Activated effector memory CD4-positive, alpha-beta T cell treated with Interleukin-2 at 50 U/mL for 16 hours (primary cell): Measurements from ENCODE around the gene SNX20.

Experiments
- DNase-seq: peaks from one replicate; pipeline ENCODE4 v3.0.0-alpha.2; 2020

The SNX20 gene, protein sequence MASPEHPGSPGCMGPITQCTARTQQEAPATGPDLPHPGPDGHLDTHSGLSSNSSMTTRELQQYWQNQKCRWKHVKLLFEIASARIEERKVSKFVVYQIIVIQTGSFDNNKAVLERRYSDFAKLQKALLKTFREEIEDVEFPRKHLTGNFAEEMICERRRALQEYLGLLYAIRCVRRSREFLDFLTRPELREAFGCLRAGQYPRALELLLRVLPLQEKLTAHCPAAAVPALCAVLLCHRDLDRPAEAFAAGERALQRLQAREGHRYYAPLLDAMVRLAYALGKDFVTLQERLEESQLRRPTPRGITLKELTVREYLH

DNA sequence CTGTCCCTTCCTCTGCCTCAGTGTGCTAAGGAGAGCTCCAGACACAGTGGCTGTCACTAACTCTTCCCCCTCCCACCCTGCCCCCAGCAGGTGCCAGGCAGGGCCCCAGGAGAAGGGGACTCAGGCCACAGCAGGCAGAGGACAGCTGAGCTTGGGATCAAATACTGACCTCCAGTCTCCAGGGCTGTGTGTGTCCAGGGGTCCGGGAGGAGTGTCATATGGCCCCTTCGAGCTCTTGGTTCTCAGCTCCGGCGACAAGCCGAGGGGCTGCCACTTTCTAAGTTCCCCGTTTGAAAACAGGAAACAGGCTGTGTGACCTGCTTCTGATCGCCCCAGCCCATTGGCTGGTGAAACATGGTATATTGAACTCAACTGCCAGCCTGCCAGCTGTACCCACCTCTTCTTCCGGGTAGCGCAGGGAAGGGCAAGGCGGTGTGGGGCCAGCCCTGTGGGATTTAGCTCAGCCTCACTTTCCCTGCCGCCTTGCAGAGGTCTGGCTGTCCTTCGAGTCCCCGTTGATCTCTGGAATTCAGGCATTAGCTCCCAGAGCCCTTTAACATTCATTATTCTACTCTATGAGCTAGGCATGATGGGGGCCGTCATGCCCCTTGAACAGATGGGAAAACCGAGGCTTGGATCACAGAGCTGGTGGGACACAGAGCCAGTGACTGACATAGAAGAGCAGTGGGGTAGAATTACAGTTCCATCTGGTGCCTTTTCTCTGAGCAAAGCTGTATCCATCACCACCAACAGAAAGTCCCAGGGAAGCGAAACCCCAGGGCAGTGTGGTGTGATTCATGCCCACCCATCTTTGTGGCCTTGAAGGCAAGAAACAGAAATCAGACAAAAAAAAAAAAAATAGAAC lies at the start of gene SNX20:
SNX20 (minus strand) TSS at position 292 of the 865 bp plus-strand sequence. CDS start 3,786 bp downstream, outside the sequence.
- peak; percentile 65 for DNase-seq

DNA sequence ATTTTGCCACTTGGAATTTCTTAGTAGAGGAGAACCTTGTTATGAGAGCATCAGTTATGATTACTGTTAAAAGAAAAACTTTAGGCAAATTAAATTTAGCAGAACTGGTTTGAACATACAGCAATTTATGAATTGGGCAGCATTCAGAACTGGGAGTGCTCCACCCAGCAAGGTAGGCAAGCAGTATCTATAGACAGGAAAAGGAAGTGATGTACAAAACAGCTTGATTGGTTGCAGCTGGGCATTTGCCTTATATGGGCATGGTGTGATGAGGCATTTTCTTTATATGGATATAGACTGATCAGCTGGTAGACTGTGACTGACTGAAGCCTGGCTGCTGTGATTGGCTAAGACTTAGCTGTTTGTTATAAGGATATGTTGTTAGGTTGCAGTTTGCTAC lies 43.2 kb upstream of the SNX20 start:
- DNase-seq: no peak

DNA sequence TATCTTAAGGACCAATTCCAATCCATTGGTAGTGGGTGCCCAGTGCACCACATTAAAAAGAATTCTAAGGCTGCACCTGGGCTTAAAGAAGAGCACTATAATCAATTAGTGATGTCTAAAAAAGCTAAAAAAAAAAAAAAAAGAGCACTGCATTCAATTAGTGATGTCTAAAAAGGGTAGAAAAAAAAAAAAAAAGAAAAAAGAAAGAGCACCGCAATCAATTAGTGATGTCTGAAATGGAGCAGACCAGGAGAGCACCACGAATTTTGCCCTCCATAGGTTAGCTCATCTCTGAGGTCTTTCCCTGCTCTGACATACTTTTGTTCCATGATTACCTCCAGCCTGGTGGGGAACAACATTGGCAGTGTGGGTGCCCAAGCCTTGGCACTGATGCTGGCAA lies 41.8 kb upstream of the SNX20 start:
- DNase-seq: no peak

DNA sequence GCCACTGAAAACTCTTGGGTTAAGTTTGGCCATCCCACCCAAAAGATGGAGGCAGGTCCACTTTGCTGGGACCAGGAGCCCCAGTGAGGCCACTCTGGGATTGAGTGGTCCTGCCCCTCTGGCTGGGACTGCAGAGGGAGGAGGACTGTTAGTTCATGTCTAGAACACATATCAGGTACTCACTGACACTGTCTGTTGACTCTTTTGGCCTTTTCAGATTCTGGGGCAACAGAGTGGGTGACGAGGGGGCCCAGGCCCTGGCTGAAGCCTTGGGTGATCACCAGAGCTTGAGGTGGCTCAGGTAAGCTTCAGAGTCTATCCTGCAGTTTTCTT lies 41.3 kb upstream of the SNX20 start:
- no peak for DNase-seq

DNA sequence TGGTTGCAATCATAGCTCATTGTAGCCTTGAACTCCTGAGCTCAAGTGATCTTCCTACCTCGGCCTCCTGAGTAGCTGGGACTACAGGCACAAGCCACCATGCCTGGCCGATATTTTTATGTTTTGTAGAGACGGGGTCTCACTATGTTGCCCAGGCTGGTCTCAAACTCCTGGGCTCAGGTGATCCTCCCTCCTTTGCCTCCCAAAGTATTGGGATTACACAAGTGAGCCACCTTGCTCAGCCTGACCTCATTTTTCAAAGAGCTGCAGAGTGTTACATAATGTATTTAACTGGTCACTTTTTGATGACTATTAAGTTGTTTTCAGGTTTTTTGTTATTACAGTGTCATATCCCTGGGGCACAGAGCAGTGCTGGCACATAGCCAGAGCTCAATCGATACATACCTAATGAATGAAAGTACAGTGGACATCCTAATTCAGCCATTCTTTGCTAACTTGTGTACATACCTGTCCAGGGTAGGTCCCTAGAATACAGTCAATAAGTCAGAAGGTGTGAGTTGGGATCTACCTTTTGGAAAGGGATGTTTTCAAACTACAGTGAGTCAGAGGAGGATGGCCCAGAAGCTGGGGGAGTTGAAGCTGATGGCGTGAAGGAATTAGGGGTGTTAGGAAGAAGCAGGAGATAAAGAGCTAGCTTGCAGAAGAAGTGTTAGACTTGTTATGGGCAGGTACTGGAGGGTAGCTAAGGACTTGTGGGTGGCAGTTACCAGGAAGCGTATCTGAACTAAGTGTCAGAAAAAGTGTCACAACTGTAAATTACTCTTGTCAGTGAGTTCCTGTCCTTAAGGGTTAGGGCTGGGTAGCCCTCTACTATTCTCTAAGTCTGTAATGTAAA lies 40.7 kb upstream of the SNX20 start:
- DNase-seq: no peak

DNA sequence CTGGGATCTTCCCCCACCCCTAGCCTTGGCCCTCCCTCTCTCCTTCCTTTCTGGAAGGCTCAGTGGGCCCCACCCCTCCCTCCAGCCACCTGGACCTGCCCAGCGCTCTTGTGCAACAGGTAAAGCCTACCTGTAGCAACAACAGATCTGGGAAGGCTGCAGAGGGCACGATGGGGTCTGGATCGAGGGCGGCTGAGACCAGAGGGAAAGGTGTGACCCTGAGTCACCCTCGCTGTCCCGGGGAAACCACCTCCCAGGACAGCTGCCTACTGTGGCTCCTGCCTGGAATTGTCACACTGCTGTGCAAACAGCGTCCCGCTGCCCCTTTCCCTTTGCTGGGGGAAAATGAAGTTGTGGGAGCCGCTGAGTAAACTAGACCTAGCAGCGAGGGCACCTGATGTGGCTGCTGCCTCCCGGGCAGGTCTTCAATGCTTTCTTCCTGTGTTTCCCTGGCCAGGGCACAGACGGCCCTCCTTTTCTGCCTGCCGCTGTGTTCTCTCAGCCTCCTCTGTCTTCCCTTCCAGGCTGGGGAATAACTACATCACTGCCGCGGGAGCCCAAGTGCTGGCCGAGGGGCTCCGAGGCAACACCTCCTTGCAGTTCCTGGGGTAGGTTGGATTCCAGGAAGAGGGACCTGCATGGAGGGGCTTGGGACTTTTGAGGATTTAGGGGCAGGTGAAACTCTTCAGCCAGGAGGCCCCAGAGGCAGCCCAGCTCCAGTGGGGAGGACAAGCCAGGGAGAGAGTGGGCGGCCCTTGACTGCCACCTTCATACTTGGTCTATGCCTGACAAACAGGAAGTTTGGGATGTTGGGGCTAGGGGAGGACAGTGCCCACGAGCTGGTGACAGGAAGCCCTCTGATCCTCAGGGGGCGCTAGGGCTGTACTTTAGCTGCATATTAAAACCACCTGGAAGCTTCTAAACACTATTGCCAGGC lies 38.6 kb upstream of the SNX20 start:
- DNase-seq: no peak

DNA sequence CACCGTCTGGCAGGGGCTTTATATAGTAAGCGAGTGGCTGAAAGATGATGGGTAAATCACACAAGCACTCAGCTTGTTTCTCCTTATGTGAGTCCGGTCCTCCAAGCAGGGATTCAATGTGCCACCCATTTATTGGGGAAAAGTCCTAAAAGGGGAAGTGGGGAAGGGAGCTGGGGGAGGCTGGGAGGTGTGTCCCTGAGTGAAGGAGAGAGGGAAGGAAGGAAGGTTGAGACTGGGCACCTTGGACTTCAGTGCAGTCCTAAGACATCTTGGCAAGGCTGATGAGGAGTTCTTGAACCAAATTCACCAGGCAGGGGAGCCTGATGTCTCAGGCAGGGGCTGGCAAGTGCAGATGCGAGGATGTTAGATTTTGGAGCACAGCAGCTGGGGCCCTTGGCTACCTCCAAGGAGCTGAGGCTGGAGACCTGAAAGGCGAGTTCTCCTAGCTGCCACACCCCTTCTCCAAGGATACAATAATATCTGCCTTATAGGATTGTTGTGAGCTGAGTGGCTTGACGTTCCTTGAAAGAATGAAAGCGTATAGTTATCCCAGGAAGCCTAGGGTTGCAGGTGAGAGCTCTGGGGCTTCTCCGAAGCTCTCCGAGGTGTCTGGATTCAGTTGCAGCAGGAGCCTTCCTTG lies 37.8 kb upstream of the SNX20 start:
- no peak for DNase-seq

DNA sequence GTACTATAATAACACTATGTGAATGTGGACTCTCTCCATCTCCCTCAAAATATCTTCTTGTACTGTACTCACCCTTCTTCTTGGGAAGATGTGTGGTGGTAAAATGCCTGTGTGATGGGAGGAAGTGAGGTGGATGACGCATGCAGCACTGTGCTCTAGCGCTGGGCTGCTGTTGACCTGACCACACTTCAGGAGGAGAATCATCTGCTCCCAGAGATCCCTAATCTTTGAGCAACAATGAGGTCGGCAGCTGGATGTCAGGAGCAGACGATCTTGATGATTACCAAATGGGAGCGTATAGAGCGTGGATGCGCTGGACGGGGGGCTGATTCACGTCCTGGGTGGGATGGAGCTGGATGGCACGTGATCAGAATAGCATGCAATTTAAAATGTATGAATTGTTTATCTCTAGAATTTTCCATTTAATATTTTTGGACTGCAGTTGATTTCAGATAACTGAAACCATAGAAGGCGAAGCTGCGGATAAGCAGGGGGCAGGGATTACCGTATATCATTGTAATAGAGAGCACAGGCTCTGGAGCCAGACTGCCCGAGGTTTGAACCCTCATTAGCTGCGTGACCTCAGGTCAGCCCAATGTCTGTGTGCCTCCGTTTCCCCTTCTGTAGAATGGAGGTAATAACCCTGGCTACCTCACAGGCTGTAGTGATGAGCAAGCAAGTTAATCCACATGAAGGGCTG lies 37.1 kb upstream of the SNX20 start:
- DNase-seq: no peak

DNA sequence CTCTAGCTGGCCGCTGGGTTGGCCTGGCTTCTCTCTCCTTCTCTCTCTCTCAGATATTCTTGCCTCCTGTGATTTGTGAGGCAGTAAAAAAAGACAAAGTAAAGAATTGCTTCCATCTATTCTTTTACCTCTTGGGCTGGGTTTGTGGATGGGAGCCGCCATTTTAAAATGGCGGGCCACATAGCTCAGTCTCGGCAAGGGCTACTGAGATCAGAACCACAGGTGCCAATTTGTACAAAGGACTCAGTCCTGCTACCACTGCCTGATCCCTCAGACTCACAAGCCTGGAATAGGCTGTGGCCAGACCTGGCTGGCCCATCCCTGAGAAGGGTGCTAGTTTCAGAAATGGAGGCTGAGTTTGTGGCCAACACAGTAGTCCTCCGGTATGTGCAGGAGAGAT lies 36.4 kb upstream of the SNX20 start:
- DNase-seq: no peak

DNA sequence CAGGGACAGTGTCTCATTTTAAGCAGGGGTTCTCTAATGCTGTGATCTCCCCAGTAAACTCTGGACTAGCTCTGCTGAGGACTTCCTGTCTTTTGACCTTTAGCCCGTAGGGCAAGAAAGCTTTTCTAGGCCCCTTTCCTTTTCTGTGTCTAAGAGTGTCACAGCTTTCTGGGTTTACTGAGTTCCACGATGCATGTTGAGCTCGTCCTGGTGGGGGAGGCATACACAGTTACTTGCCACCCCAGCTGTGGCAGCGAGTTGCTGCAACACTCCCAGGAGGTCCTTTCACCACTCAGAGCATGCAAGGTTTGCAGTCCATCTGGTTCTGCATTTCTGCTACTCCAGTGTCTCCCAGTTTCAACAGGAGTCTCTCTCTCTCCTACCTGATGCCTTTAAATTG lies 36.0 kb upstream of the SNX20 start:
- DNase-seq: no peak

DNA sequence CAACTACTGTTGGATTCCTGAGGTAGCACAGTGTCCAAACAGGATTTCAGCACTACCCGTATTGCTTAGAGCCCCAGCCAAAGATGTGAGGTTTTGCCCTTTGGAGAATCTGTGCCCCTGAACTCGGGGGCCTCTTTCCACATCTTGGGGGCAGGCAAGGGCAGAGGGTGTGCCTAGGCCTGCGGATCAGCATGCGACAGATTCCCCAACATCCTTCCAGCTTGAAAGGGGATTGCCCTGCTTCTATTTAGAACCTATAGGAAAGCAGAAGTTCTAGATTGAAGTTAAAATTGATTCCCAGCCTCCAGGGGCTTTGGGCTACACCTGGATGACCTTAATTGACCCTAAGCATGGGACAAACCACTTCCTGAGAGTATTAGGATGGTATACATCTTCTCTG lies 31.8 kb upstream of the SNX20 start:
- no peak for DNase-seq

DNA sequence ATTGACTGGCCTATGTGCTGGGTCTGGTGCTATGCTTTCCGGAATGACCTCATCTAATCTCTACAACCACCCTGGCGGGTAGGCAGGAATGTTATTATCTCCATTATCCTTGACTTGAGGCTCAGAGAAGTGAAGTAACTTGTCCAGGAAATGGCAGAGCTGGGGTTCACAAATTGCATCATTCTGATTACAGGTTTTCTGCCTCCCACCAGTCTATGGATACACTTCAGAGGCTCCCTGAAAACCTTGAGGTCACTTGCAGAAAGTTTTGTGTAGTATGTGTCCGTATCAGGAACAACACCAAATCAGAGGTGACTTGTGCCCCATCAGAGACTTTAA lies 31.4 kb upstream of the SNX20 start:
- no peak for DNase-seq

DNA sequence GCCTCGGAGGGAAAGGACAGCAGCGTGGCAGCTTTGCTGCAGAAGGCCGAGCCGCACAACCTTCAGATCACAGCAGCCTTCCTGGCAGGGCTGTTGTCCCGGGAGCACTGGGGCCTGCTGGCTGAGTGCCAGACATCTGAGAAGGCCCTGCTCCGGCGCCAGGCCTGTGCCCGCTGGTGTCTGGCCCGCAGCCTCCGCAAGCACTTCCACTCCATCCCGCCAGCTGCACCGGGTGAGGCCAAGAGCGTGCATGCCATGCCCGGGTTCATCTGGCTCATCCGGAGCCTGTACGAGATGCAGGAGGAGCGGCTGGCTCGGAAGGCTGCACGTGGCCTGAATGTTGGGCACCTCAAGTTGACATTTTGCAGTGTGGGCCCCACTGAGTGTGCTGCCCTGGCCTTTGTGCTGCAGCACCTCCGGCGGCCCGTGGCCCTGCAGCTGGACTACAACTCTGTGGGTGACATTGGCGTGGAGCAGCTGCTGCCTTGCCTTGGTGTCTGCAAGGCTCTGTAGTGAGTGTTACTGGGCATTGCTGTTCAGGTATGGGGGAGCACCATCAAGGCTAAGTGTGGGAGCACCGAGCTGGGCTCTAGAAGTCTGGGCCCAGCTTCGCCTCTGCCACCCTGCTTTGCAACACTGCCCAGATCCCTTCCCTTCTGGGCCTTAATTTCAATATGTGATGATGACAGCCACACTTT lies 30.9 kb upstream of the SNX20 start:
- DNase-seq: no peak

DNA sequence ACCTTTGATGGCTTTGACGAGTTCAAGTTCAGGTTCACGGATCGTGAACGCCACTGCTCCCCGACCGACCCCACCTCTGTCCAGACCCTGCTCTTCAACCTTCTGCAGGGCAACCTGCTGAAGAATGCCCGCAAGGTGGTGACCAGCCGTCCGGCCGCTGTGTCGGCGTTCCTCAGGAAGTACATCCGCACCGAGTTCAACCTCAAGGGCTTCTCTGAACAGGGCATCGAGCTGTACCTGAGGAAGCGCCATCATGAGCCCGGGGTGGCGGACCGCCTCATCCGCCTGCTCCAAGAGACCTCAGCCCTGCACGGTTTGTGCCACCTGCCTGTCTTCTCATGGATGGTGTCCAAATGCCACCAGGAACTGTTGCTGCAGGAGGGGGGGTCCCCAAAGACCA lies 29.9 kb upstream of the SNX20 start:
- no peak for DNase-seq

DNA sequence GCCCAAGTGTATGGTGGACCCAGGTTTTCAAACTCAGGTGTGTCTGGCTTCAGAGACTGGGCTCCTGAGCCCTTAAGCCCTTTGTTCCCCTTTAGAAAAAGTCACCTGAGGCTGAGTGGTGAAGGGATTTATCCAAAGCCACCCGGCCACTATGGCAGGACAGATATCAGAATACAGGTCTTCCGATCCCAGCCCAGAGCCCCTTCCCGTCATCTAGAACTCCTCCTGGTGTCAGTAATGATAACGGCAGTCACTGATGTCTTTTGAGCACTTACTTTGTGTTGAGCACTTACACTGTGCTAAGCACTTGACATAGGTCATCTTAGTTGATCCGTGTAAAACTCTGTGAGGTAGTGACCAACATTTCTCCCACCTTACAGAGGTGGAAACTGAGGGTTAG lies 28.9 kb upstream of the SNX20 start:
- no peak for DNase-seq

DNA sequence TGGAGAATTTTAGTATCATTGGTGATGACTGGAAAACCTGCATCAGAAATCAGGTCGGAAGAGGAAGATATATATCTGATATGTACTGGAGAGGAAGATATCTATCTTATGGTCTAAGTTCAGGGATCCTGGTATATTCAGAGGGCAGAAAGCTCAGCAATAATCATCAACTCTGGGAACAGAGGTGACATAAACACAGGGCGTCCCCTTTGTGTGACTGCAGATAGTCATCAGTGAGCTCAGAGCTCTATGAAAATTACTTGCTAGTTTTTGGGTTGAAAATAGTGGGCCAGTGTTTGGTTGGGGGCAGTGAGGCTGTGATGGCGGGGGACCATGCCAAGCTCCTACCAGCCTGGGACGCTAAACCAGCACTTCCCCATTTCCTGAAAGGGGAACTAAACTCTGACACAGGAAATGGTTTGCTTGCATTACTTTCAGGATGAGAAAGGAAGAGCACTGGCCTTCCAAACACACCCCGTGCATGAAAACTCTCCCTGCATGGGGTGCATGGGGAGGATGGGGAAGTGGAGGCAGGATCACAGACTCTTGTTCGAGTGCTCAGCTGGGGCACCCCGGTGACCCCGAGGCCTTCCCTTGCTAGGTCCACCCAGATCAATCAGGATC lies 28.1 kb upstream of the SNX20 start:
- no peak for DNase-seq

DNA sequence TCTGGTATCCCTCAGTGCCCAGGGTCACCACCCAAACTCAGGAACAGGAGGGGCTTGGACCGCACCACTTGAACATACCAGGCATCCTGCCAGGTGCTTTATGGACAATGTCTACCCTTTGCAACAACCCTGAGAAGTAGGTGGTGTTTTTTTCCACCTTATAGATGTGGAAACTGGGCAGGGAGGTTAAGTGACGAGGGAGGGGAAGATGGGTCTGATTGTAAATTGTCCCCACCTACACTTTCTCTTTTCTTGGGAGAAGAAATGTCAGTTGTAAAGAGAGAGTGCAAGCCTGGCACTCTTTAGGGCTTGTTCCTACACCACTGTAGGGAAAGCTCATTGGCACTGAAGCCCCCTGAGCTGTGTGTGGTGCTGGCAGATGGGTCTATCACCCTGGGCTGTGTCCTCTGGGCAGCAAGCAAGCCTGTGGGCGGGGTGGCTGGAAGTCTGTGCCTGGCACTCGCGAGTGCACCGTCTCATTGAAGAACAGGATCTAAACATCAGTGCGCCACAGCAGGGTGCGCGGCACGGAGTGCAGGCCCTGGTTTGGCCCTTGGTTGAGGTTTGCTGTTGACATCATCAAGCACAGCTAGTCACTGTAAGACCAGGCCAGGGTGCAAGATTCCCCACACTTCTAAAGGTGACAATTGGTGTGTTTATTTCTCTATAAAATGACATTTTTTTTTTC lies 27.4 kb upstream of the SNX20 start:
- no peak for DNase-seq

DNA sequence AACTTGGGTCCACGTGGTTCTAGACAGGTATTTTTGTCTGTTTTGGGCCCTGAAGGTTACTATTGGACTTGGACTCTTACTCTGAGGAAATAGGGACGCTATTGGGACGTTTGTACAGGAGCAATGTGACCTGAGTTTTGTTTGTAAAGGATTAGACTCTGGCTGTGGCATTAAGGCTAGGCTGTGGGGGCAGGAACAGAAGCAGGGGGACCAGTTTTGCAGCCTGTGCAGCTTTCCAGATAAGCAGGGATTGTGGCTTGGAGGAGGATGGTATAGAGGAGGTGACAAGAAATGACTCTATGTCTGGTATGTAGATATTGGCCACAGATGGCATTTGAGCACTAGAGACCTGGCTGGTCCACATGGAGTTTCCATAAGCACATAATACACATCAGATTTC lies 25.1 kb upstream of the SNX20 start:
- no peak for DNase-seq

DNA sequence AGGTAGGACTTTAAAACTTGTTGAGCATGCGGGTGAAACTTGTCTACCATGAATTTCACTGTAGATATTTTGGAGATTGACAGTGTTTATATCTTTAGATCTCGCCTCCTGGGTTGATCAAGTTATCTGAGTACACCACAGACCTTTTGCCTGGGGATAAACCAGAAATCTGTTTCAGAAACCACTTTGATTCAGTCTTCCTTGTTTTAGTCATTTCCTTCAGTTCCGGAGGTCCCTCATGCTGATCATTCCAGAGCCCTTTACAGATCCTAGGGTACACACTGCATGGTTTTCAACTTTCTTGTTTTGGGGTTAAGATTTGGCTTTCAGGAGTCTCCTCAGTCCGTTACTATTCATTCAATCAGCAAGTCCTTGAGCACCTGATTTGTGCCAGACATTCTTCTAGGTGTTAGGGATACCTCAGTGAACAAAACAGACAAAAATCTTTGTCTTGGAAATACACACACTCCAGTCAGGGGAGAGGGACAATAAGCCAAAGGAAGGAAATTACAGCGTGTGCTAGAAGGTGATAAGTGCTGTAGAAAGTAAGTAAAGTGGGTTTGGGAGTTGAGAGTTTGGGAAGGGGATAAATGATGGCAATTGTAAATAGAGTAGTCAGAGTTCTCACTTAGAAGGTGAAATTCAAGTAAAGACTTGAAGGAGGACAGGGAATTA lies 24.5 kb upstream of the SNX20 start:
- DNase-seq: no peak
